GM23338 (cell line): ENCODE data around the gene GPRIN2. TPM values are rescaled to one million over a fixed set of nuclear protein-coding genes. Genes with fewer than 3 reads are reported as not detected.
A peak's percentile ranks its signal among the peaks of the same experiment; 100 is the strongest.

Source experiments
- ATAC-seq: fragments of 200-7000 bp; cut with Tn5 transposase; 3 replicates; pipeline ENCODE4 v1.9.1; 2020
- DNase-seq: peaks from one replicate; pipeline ENCODE4 v3.0.0-alpha.2; 2015; ENCODE audit warnings: low spot score
- H2AFZ ChIP-seq: fragments of 200-600 bp; sonication (generic); 2 replicates; pipeline ENCODE4 v1.8.0; 2016; ENCODE audit warnings: antibody characterized with exemption, mild to moderate bottlenecking, moderate library complexity
- H3F3A ChIP-seq: fragments of 200-600 bp; sonication (generic); replicated peaks from 2 replicates; pipeline ENCODE4 v1.8.0; 2017; ENCODE audit warnings: antibody characterized with exemption, mixed run types, low read depth
- H3K27ac ChIP-seq: fragments of 200-600 bp; sonication (generic); 2 replicates; pipeline ENCODE4 v1.6.1; 2016; ENCODE audit warnings: low read depth
- H3K27me3 ChIP-seq: fragments of 200-600 bp; sonication (generic); 2 replicates; pipeline ENCODE4 v1.8.0; 2016; ENCODE audit warnings: mild to moderate bottlenecking, mixed run types, moderate library complexity; ENCODE audit not compliant: insufficient read depth
- H3K36me3 ChIP-seq: fragments of 200-600 bp; sonication (generic); 2 replicates; pipeline ENCODE4 v1.8.0; 2016; ENCODE audit warnings: mild to moderate bottlenecking; ENCODE audit not compliant: insufficient read depth
- H3K4me1 ChIP-seq: fragments of 200-600 bp; sonication (generic); 2 replicates; pipeline ENCODE4 v1.8.0; 2016; ENCODE audit warnings: mild to moderate bottlenecking, moderate library complexity; ENCODE audit not compliant: insufficient read depth
- H3K4me2 ChIP-seq: fragments of 200-600 bp; sonication (generic); 2 replicates; pipeline ENCODE4 v1.7.1; 2017; ENCODE audit warnings: mixed run types
- H3K4me3 ChIP-seq: fragments of 200-600 bp; sonication (generic); 2 replicates; pipeline ENCODE4 v1.6.1; 2016; ENCODE audit warnings: mixed run types
- H3K79me2 ChIP-seq: fragments of 200-600 bp; sonication (generic); replicated peaks from 2 replicates; pipeline ENCODE4 v1.8.0; 2017; ENCODE audit warnings: mild to moderate bottlenecking; ENCODE audit not compliant: insufficient read depth
- H3K9me2 ChIP-seq: fragments of 200-600 bp; sonication (generic); 2 replicates; pipeline ENCODE4 v1.8.0; 2017; ENCODE audit not compliant: insufficient read depth
- H4K20me1 ChIP-seq: fragments of 200-600 bp; sonication (generic); replicated peaks from 2 replicates; pipeline ENCODE4 v1.8.0; 2017; ENCODE audit warnings: mild to moderate bottlenecking; ENCODE audit not compliant: insufficient read depth
- H3K27ac Mint-ChIP-seq: 2 replicates; pipeline ENCODE4 v1.8.0; 2020; ENCODE audit warnings: inconsistent platforms, mild to moderate bottlenecking, moderate library complexity, mixed read lengths
- H3K27me3 Mint-ChIP-seq: 3 replicates; pipeline ENCODE4 v1.8.0; 2022; ENCODE audit warnings: low read depth, mild to moderate bottlenecking, moderate library complexity, mixed read lengths, inconsistent platforms; ENCODE audit not compliant: insufficient read depth, poor library complexity
- H3K36me3 Mint-ChIP-seq: 3 replicates; pipeline ENCODE4 v1.8.0; 2021; ENCODE audit warnings: low read depth, mild to moderate bottlenecking, inconsistent platforms, moderate library complexity, mixed read lengths
- H3K4me1 Mint-ChIP-seq: 3 replicates; pipeline ENCODE4 v1.8.0; 2020; ENCODE audit warnings: mild to moderate bottlenecking, inconsistent platforms, mixed read lengths
- H3K4me3 Mint-ChIP-seq: 3 replicates; pipeline ENCODE4 v1.8.0; 2021; ENCODE audit warnings: moderate library complexity, mild to moderate bottlenecking, inconsistent platforms, mixed read lengths
- H3K9me3 Mint-ChIP-seq: 3 replicates; pipeline ENCODE4 v1.8.0; 2020; ENCODE audit warnings: moderate library complexity, mild to moderate bottlenecking, inconsistent platforms, mixed read lengths
- CREB1 ChIP-seq: fragments of 250-450 bp; sonication (Bioruptor Pico); IDR thresholded peaks from 2 replicates; pipeline ENCODE4 v1.5.0; 2020; ENCODE audit warnings: low read depth, mild to moderate bottlenecking, moderate library complexity
- EZH2 ChIP-seq: fragments of 200-600 bp; sonication (generic); IDR thresholded peaks from one replicate; pipeline ENCODE4 v1.8.0; 2017; ENCODE audit warnings: antibody characterized with exemption, mild to moderate bottlenecking, low read depth; ENCODE audit not compliant: unreplicated experiment
- EZH2phosphoT487 ChIP-seq: fragments of 200-600 bp; sonication (generic); IDR thresholded peaks from one replicate; pipeline ENCODE4 v1.8.1; 2018; ENCODE audit warnings: antibody characterized with exemption; ENCODE audit not compliant: unreplicated experiment
- JUNB ChIP-seq: IDR thresholded peaks from one replicate; pipeline ENCODE4 v1.6.1; 2016; ENCODE audit warnings: antibody characterized with exemption; ENCODE audit not compliant: unreplicated experiment
- NANOG ChIP-seq: IDR thresholded peaks from 2 replicates; pipeline ENCODE4 v1.6.1; 2016; ENCODE audit warnings: antibody characterized with exemption, borderline replicate concordance
- POLR2AphosphoS5 ChIP-seq: IDR thresholded peaks from 2 replicates; pipeline ENCODE4 v1.6.1; 2016; ENCODE audit warnings: antibody characterized with exemption, low read depth
- STAT1 ChIP-seq: IDR thresholded peaks from one replicate; pipeline ENCODE4 v1.6.1; 2016; ENCODE audit warnings: antibody characterized with exemption; ENCODE audit not compliant: unreplicated experiment
- ZNF114 ChIP-seq: fragments of 250-450 bp; sonication (Bioruptor Pico); IDR thresholded peaks from 2 replicates; pipeline ENCODE4 v1.5.0; 2020; ENCODE audit warnings: mild to moderate bottlenecking, moderate library complexity
- polyA plus RNA-seq: library from polyadenylated mRNA; unstranded; fragments of >200 nt; fragmentation: Nextera tagmentation; extraction: Ambion mirVana; gene quantifications from 2 replicates; pipeline ENCODE4 v1.2.1, GENCODE V29; 2016
- total RNA-seq: library from RNA; depleted of rRNA; stranded (reverse); fragments of >200 nt; shearing (Covaris generic); gene quantifications from 2 replicates; pipeline ENCODE4 v1.2.3, GENCODE V29; 2014
- TF ChIP-seq, protein P1 (sequence below), 2 experiments: fragments of 200-600 bp in 1 of 2; sonication (generic) in 1 of 2; conservative IDR thresholded peaks; 2 replicates each; pipeline versions ENCODE4 v1.5.1 to v1.6.1; 2016 to 2017; ENCODE audit warnings: antibody characterized with exemption in 2 of 2, low read depth in 2 of 2, mild to moderate bottlenecking in 2 of 2, moderate library complexity in 1 of 2
- TF ChIP-seq, protein P2 (sequence below): IDR thresholded peaks from one replicate; pipeline ENCODE4 v1.6.1; 2018; ENCODE audit warnings: antibody characterized with exemption; ENCODE audit not compliant: unreplicated experiment

The GPRIN2 gene
- total and polyA plus RNA-seq, 2 experiments from 2014 or later = 2.9 to 28.5 TPM

- no peak overlapping the region for H2AFZ ChIP-seq
- peaks cover 22% of the 10 kb centered on the region for H4K20me1 ChIP-seq
- ATAC-seq (no peak), DNase-seq (no peak)
- no peaks in the 10 kb centered on the region for H3K4me1 Mint-ChIP-seq
- no peaks in the 10 kb centered on the region for H3K79me2 ChIP-seq
- no peaks in the 10 kb centered on the region for H3K9me3 Mint-ChIP-seq
- H3K4me2 ChIP-seq = no peak overlapping the region
- H3K27me3 Mint-ChIP-seq = peaks cover 5% of the 10 kb centered on the region
- H3K27me3 ChIP-seq = no peaks in the 10 kb centered on the region
- H3K4me1 ChIP-seq = peaks cover 5% of the 10 kb centered on the region; the same call in 1 of the 2 replicates
- peaks cover 5% of the 10 kb centered on the region for H3K36me3 ChIP-seq
- 0 out of 2 replicates have a peak, but pooled peaks cover 3% of the 10 kb centered on the region for H3F3A ChIP-seq
- H3K36me3 Mint-ChIP-seq = peaks cover 3% of the 10 kb centered on the region; the same call in 1 of the 3 replicates
- TF ChIP-seq, protein P1, sequence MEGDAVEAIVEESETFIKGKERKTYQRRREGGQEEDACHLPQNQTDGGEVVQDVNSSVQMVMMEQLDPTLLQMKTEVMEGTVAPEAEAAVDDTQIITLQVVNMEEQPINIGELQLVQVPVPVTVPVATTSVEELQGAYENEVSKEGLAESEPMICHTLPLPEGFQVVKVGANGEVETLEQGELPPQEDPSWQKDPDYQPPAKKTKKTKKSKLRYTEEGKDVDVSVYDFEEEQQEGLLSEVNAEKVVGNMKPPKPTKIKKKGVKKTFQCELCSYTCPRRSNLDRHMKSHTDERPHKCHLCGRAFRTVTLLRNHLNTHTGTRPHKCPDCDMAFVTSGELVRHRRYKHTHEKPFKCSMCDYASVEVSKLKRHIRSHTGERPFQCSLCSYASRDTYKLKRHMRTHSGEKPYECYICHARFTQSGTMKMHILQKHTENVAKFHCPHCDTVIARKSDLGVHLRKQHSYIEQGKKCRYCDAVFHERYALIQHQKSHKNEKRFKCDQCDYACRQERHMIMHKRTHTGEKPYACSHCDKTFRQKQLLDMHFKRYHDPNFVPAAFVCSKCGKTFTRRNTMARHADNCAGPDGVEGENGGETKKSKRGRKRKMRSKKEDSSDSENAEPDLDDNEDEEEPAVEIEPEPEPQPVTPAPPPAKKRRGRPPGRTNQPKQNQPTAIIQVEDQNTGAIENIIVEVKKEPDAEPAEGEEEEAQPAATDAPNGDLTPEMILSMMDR (conservative IDR thresholded peaks at IDR 0.05; ENCODE audit: low read depth in 2 of 2) = no peak
- TF ChIP-seq EZH2phosphoT487 (no peak), POLR2AphosphoS5 (no peak; the same call in 1 of the 2 replicates), JUNB (no peak), NANOG (no peak), EZH2 (no peak), STAT1 (no peak), ZNF114 (CRISPR knock-in tag) (no peak)
- 0 out of 2 replicates have a peak, but pooled peaks cover 4% of the 10 kb centered on the region for H3K9me2 ChIP-seq
- H3K27ac Mint-ChIP-seq = no peak overlapping the region
- no peak overlapping the region for H3K4me3 Mint-ChIP-seq
- no peak overlapping the region for H3K4me3 ChIP-seq
- no peak overlapping the region for H3K27ac ChIP-seq
Measured at GRCh38 chr10:46548498-46549090, 7.9 kb downstream of the GPRIN2 start.

DNA sequence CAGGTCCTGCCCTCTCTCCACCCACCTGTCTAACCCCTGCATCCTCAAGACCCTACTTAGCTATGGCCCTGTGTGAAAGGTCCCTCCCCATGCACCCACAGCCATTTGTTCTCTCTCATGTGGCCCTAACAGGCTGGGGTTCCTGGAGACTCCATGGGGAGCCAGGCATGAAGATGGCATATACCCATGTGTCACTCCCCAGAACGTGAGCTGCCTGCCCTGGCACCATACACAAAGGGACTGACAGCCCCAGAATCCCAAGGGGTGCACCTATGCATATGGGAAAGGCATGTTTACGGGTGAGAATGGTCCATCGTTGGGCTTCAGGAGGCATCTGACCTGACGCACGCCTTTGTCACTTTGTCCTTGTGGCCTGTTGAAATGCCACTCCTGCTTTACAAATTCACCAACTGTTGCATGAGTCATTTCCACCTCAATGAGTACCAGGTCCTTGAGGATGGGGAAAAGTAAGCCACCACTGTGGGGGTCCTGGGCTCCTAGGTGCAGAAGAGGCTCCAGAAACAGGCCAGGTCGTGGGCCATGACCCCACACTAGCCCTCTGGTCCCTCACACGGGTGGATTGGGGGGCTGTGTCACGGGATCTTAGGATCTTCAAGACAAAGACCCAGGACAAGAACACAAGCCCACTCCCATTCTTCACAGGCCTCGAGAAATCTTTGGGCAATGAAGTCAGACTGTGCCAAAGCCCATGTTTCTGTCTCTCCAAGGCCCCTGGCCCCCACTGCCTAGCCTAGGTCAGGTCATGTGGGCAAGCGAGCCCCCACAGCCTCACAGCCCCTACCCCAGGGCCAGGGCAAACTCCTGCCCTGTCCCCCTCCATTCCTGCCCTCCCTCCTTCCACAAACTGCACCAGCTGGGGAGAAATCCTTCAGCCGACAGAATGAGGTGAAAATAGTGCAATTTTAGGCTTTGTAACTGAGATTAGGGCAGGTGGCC, 8.6 kb downstream of the GPRIN2 start:
- Mint-ChIP-seq H3K4me3 (no peak overlapping the region), H3K36me3 (peaks cover 3% of the 10 kb centered on the region; the same call in 1 of the 3 replicates), H3K27me3 (peaks cover 5% of the 10 kb centered on the region), H3K4me1 (peaks cover 5% of the 10 kb centered on the region), H3K27ac (peak overlapping the region; percentile 9; the same call in 1 of the 2 replicates), H3K9me3 (no peaks in the 10 kb centered on the region)
- Histone ChIP-seq H3K4me2 (no peak overlapping the region), H3K27ac (no peak overlapping the region), H4K20me1 (peaks cover 14% of the 10 kb centered on the region), H3K4me1 (peaks cover 13% of the 10 kb centered on the region; the same call in 1 of the 2 replicates), H3K9me2 (peaks cover 5% of the 10 kb centered on the region; the same call in 1 of the 2 replicates), H3F3A (0 out of 2 replicates have a peak, but pooled peaks cover 3% of the 10 kb centered on the region), H2AFZ (no peak overlapping the region), H3K36me3 (peaks cover 5% of the 10 kb centered on the region), H3K27me3 (no peaks in the 10 kb centered on the region), H3K79me2 (no peaks in the 10 kb centered on the region), H3K4me3 (no peak overlapping the region)
- DNase-seq = no peak
- ATAC-seq = no peak
- TF ChIP-seq ZNF114 (CRISPR knock-in tag) (no peak), POLR2AphosphoS5 (no peak; the same call in 1 of the 2 replicates), EZH2phosphoT487 (no peak), CREB1 (no peak), JUNB (no peak)
- TF ChIP-seq, protein P1 (conservative IDR thresholded peaks at IDR 0.05; ENCODE audit: low read depth in 2 of 2) = no peak
- TF ChIP-seq, protein P2, sequence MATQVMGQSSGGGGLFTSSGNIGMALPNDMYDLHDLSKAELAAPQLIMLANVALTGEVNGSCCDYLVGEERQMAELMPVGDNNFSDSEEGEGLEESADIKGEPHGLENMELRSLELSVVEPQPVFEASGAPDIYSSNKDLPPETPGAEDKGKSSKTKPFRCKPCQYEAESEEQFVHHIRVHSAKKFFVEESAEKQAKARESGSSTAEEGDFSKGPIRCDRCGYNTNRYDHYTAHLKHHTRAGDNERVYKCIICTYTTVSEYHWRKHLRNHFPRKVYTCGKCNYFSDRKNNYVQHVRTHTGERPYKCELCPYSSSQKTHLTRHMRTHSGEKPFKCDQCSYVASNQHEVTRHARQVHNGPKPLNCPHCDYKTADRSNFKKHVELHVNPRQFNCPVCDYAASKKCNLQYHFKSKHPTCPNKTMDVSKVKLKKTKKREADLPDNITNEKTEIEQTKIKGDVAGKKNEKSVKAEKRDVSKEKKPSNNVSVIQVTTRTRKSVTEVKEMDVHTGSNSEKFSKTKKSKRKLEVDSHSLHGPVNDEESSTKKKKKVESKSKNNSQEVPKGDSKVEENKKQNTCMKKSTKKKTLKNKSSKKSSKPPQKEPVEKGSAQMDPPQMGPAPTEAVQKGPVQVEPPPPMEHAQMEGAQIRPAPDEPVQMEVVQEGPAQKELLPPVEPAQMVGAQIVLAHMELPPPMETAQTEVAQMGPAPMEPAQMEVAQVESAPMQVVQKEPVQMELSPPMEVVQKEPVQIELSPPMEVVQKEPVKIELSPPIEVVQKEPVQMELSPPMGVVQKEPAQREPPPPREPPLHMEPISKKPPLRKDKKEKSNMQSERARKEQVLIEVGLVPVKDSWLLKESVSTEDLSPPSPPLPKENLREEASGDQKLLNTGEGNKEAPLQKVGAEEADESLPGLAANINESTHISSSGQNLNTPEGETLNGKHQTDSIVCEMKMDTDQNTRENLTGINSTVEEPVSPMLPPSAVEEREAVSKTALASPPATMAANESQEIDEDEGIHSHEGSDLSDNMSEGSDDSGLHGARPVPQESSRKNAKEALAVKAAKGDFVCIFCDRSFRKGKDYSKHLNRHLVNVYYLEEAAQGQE = no peak
